Neutrophil (primary cell): Measurements from ENCODE around the gene ZFP36L1.

ENCODE experiments used
- H3K27ac ChIP-seq: fragments of 200-600 bp; sonication (generic); 2 replicates; pipeline ENCODE4 v1.5.1; 2016; ENCODE audit warnings: mild to moderate bottlenecking, moderate library complexity
- H3K27me3 ChIP-seq: fragments of 200-600 bp; sonication (generic); 2 replicates; pipeline ENCODE4 v1.6.0; 2016; ENCODE audit warnings: mild to moderate bottlenecking
- H3K36me3 ChIP-seq: fragments of 200-600 bp; sonication (generic); 2 replicates; pipeline ENCODE4 v1.5.1; 2017
- H3K4me1 ChIP-seq, 2 experiments: fragments of 200-600 bp in 1 of 2; sonication (generic) in 1 of 2; 1 replicate in 1 of 2; 2 replicates in 1 of 2; pipeline versions ENCODE4 v1.5.1 to v1.6.1; 2013 to 2016; ENCODE audit warnings: low read depth in 1 of 2, low read length in 1 of 2, mild to moderate bottlenecking in 1 of 2, moderate library complexity in 1 of 2; ENCODE audit not compliant: control insufficient read depth in 1 of 2, insufficient read depth in 1 of 2
- H3K4me3 ChIP-seq, 2 experiments: fragments of 200-600 bp in 1 of 2; sonication (generic) in 1 of 2; 1 replicate in 1 of 2; 2 replicates in 1 of 2; pipeline ENCODE4 v1.5.1; 2013 to 2016; ENCODE audit warnings: low read depth in 1 of 2, low read length in 1 of 2, mild to moderate bottlenecking in 1 of 2, moderate library complexity in 1 of 2
- H3K9me3 ChIP-seq: fragments of 200-600 bp; sonication (generic); 2 replicates; pipeline ENCODE4 v1.5.1; 2016
- TF ChIP-seq, protein P1 (sequence below): fragments of 200-600 bp; sonication (generic); IDR thresholded peaks from 2 replicates; pipeline ENCODE4 v1.5.1; 2016; ENCODE audit warnings: antibody characterized with exemption

The ZFP36L1 gene

DNA sequence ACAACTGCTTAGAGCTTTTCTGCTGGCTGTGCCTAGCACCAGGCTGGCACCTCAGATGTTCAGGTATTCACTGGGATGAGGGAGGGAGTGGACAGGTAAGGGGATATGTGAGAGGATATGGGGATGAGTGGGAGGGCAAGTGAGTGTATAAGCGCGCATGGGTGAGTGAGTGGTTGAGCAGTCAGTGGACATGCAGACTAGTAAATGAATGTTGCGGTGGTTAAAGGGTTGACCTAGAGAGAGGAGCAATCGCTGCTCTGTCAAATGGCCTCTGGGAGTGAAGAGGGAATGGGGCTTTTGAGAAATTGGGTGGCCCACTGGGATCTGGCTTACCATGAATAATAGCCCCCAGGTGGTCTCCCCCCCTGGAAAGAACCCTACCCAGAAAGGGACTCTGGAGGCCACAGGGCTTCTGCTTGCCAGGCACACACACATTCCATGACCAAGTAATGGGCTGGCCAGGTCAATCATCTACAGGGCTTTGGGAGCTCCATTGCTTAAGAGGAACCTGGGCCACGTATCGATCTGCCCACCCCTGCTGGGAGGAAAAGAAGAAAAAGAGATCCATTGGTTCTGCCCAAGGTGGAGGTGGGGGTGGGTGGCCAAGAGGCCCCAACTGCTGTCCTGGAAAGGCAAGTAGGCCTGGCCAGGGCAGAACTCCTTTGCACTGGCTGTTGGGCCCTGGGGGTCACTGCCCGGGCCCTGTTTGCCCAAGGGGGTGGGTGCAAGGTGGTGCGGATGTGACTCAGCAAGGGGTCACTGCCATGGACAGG lies 30.8 kb upstream of the ZFP36L1 start:
- Histone ChIP-seq H3K4me3 (no peak overlapping the region), H3K36me3 (no peaks in the 10 kb centered on the region), H3K9me3 (no peaks in the 10 kb centered on the region), H3K27ac (no peak overlapping the region), H3K4me1 (no peaks in the 10 kb centered on the region), H3K27me3 (no peaks in the 10 kb centered on the region)
- TF ChIP-seq, protein P1, sequence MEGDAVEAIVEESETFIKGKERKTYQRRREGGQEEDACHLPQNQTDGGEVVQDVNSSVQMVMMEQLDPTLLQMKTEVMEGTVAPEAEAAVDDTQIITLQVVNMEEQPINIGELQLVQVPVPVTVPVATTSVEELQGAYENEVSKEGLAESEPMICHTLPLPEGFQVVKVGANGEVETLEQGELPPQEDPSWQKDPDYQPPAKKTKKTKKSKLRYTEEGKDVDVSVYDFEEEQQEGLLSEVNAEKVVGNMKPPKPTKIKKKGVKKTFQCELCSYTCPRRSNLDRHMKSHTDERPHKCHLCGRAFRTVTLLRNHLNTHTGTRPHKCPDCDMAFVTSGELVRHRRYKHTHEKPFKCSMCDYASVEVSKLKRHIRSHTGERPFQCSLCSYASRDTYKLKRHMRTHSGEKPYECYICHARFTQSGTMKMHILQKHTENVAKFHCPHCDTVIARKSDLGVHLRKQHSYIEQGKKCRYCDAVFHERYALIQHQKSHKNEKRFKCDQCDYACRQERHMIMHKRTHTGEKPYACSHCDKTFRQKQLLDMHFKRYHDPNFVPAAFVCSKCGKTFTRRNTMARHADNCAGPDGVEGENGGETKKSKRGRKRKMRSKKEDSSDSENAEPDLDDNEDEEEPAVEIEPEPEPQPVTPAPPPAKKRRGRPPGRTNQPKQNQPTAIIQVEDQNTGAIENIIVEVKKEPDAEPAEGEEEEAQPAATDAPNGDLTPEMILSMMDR: no peak

DNA sequence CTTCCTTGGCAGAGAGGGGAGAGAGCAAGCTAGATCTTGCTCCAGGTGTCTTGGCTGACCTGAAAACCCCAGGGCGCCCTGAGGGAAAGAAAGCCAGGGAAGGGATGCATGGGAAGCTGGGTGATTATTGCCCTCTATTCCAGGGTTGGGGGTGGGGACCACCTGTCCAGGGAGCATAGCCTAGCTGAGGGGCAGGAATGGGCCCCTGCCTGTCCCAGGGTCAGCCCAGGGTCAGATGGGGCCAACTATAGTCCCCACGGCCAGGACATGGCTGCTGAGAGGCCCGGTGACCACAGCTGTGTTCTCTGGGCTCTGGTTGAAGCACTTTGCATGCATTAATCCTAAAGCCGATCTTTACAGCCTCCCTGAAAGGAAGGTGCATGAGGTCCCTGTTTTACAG lies 30.1 kb upstream of the ZFP36L1 start:
- TF ChIP-seq, protein P1: no peak
- Histone ChIP-seq H3K27ac (no peak overlapping the region), H3K9me3 (no peaks in the 10 kb centered on the region), H3K27me3 (no peaks in the 10 kb centered on the region), H3K4me1 (no peaks in the 10 kb centered on the region), H3K4me3 (no peak overlapping the region), H3K36me3 (no peaks in the 10 kb centered on the region)

DNA sequence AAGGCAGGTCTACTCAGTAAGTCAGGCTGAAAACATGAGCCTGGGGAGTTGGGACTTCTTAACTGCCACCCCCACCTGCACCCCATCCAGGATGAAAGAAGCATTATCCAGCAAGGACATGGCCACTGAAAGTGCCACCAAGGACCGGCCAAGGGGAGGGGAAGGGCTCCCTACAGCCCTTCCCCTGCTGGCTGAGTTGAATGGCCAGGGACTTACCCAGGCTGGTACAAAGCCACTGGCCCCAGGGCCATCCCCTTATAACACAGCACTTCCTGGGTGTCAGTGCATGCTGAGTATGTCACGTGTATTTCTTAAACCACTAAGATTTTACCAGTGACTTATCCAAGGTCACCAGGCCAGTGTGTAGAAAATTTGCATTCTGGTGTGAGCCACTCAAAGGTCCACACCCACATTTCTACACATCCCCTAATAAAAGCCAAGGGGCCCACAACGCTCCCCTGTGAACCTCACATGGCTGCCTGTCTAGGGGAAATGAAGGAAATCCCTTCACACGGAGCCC lies 29.3 kb upstream of the ZFP36L1 start:
- no peaks in the 10 kb centered on the region for H3K36me3 ChIP-seq
- no peak overlapping the region for H3K27ac ChIP-seq
- TF ChIP-seq, protein P1: no peak
- H3K4me1 ChIP-seq: no peaks in the 10 kb centered on the region
- no peaks in the 10 kb centered on the region for H3K27me3 ChIP-seq
- H3K9me3 ChIP-seq: no peaks in the 10 kb centered on the region
- no peak overlapping the region for H3K4me3 ChIP-seq

DNA sequence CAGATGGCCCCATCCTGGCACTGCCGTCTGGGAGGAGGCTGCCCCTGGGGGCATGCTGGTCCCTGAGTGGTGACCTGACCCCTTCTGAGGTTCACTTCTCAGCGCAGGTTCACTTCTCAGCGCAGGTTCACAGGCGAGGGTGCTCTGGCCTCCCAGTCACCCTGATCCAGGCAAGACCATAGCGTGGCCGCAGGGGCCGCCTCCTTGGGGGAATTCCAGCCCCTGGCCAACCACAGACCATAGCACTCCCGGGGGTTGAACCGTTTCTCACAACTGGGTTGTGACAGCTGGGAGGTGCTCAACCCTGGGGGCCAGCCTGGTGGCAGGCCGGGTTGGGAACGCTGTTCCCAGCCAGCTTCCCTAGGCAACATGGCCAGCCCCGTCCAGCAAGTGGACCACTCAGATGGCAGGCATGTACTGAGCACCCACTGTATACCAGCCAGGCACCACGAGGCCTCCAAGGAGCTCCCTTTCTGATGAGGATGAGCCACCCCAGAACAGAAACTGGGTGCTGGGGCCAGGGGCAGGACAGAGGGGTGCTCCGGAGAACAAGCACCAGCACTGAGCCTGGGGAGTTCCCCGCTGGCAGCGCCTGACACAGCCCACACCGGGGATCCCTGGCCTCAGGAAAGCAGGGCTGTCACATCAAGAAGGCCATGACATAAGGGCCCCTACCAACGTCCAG lies 28.3 kb upstream of the ZFP36L1 start:
- H3K27ac ChIP-seq: no peak overlapping the region
- no peaks in the 10 kb centered on the region for H3K36me3 ChIP-seq
- TF ChIP-seq, protein P1: no peak
- H3K27me3 ChIP-seq: no peaks in the 10 kb centered on the region
- no peaks in the 10 kb centered on the region for H3K9me3 ChIP-seq
- H3K4me3 ChIP-seq: no peak overlapping the region
- H3K4me1 ChIP-seq: peaks cover under 1 to 8% of the 10 kb centered on the region in 2 experiments

DNA sequence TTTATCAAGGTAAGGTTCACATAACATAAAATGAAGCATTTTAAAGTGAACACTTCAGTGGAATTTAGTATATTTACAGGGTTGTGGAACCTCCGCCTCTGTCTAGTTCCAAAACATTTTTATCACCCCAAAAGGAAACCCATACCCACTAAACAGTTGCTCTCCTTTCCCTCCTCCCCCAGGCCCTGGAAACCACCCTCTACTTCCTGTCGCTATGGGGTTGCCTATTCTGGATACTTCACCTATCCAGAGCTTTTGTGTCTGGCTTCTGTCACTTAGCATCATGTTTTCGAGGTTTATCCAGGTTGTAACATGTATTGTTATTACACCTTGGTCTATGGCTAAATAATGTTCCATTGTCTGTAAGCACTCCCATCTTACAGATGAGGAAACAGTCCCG lies 27.7 kb upstream of the ZFP36L1 start:
- H3K4me1 ChIP-seq: peaks cover 6 to 14% of the 10 kb centered on the region in 2 experiments

More for the DNA sequence above, 27.7 kb upstream of the ZFP36L1 start:
- H3K27me3 ChIP-seq: no peaks in the 10 kb centered on the region
- TF ChIP-seq, protein P1: no peak
- H3K36me3 ChIP-seq: no peaks in the 10 kb centered on the region
- no peaks in the 10 kb centered on the region for H3K9me3 ChIP-seq
- no peak overlapping the region for H3K27ac ChIP-seq
- no peak overlapping the region for H3K4me3 ChIP-seq
